Prostate gland (tissue), 2 donors: ENCODE results near the gene KIF1B. TPM values are rescaled to one million over a fixed set of nuclear protein-coding genes. Genes with fewer than 3 reads are reported as not detected.

Experiments
- DNase-seq: peaks from one replicate; pipeline ENCODE4 v3.0.0-alpha.2; 2019; ENCODE audit warnings: low spot score
- H3K27ac ChIP-seq, 2 donors: fragments of 200-600 bp; sonication (generic); 2 replicates each; pipeline ENCODE4 v1.5.1; 2017 to 2019
- H3K27me3 ChIP-seq: fragments of 200-600 bp; sonication (generic); replicated peaks from 2 replicates; pipeline ENCODE4 v1.5.1; 2019; ENCODE audit not compliant: insufficient read depth
- H3K36me3 ChIP-seq, 2 donors: fragments of 200-600 bp; sonication (generic); 1 replicate in 1 of 2; 2 replicates in 1 of 2; pipeline versions ENCODE4 v1.5.1 to v1.8.1; 2017 to 2019
- H3K4me1 ChIP-seq: fragments of 200-600 bp; sonication (generic); replicated peaks from 2 replicates; pipeline ENCODE4 v1.5.1; 2019
- H3K4me3 ChIP-seq, 2 donors: fragments of 200-600 bp; sonication (generic); 2 replicates each; pipeline ENCODE4 v1.5.1; 2017 to 2019
- H3K9me3 ChIP-seq: fragments of 200-600 bp; sonication (generic); 2 replicates; pipeline ENCODE4 v1.5.1; 2017
- POLR2A ChIP-seq: fragments of 450-650 bp; IDR thresholded peaks from one replicate; pipeline ENCODE4 v1.6.1; 2016; ENCODE audit warnings: antibody characterized with exemption, mild to moderate bottlenecking
- POLR2AphosphoS5 ChIP-seq: sonication (generic); formaldehyde crosslinking; IDR thresholded peaks from one replicate; pipeline ENCODE4 v1.6.1; 2017; ENCODE audit warnings: antibody characterized with exemption
- WGBS: methylation state at CpG from one replicate; pipeline ENCODE4 v1.1.5; 2018; 5-methylcytosine and 5-hydroxymethylcytosine counted together
- intact Hi-C: fragments of 100-400 bp; cut with DNase I; formaldehyde crosslinking; loops from one replicate; pipeline ENCODE4 v1.14.2; 2022
- total RNA-seq, 2 donors: library from RNA; depleted of rRNA; stranded (reverse); fragments of >200 nt; gene quantifications; one replicate each; pipeline ENCODE4 v1.1.0, GENCODE V29; 2016
- TF ChIP-seq, protein P1 (sequence below), 4 experiments: fragments of 200-600 bp in 2 of 4; fragments of 450-650 bp in 2 of 4; sonication (generic) in 2 of 4; IDR thresholded peaks; 1 replicate in 3 of 4; 2 replicates in 1 of 4; pipeline ENCODE4 v1.5.1; 2016 to 2019; ENCODE audit warnings: antibody characterized with exemption in 4 of 4, mild to moderate bottlenecking in 2 of 4, moderate library complexity in 2 of 4

Gene KIF1B
- total RNA-seq, 2 donors from 2014 or later: 31.3 to 56.8 TPM

GRCh38 chr1:10319750-10320149 is 109.4 kb downstream of the KIF1B start:
- Histone ChIP-seq H3K27me3 (no peaks in the 10 kb centered on the region), H3K36me3 (no peaks in the 10 kb centered on the region), H3K4me1 (no peaks in the 10 kb centered on the region), H3K27ac (no peak overlapping the region), H3K9me3 (no peaks in the 10 kb centered on the region), H3K4me3 (no peak overlapping the region)
- no peak for DNase-seq
- intact Hi-C loops: no loop called here
- WGBS: 62% methylated on average over 1 of the region's 1 CpG
- TF ChIP-seq POLR2A (no peak), POLR2AphosphoS5 (no peak)
- TF ChIP-seq, protein P1, sequence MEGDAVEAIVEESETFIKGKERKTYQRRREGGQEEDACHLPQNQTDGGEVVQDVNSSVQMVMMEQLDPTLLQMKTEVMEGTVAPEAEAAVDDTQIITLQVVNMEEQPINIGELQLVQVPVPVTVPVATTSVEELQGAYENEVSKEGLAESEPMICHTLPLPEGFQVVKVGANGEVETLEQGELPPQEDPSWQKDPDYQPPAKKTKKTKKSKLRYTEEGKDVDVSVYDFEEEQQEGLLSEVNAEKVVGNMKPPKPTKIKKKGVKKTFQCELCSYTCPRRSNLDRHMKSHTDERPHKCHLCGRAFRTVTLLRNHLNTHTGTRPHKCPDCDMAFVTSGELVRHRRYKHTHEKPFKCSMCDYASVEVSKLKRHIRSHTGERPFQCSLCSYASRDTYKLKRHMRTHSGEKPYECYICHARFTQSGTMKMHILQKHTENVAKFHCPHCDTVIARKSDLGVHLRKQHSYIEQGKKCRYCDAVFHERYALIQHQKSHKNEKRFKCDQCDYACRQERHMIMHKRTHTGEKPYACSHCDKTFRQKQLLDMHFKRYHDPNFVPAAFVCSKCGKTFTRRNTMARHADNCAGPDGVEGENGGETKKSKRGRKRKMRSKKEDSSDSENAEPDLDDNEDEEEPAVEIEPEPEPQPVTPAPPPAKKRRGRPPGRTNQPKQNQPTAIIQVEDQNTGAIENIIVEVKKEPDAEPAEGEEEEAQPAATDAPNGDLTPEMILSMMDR (IDR thresholded peaks at IDR 0.05): no peak

DNA sequence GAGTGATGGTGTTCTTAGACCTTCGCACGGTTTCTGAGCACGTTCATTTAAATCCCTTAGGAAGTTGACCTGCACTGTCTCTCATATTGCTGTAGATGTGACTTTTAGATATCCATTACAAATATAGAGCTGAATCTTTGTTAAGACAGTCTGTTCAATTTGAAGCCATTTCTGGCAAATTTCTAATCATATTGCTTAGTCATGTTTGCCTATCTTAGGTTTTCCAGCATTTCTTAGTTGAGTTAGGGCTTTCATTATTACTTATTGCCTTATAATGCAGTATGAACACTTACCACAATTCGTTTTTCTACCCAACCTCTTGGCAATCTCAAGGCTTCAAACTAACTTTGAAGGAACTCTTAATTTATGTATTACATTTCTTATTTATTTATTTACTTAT is 110.0 kb downstream of the KIF1B start:
- DNase-seq: no peak
- Histone ChIP-seq H3K36me3 (no peaks in the 10 kb centered on the region), H3K27me3 (no peaks in the 10 kb centered on the region), H3K4me1 (no peaks in the 10 kb centered on the region), H3K27ac (no peak overlapping the region), H3K4me3 (no peak overlapping the region), H3K9me3 (no peaks in the 10 kb centered on the region)
- intact Hi-C loops: no loop called here
- 77% methylated on average over 4 of the region's 4 CpGs for WGBS
- no peak for TF ChIP-seq POLR2AphosphoS5
- TF ChIP-seq, protein P1 (IDR thresholded peaks at IDR 0.05): no peak
- no peak for TF ChIP-seq POLR2A

DNA sequence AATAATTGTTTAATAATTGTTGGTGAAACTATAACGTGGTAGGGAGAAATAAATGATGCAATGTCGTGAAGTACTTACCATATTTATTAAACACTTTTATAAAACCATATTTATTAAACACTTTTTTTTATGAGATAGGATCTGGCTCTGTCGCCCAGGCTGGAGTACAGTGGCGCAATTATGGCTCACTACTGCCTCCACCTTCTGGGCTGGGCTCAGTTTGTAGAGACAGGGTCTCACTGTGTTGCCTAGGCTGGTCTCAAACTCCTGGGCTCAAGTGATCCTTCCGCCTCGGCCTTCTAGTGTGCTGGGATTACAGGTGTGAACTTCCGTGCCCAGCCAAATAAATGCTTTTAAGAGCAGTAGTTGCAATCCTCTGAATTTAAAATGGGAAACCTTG is 112.5 kb downstream of the KIF1B start:
- intact Hi-C loops: no loop called here
- DNase-seq: no peak
- Histone ChIP-seq H3K4me3 (no peak overlapping the region), H3K9me3 (no peaks in the 10 kb centered on the region), H3K4me1 (no peaks in the 10 kb centered on the region), H3K27me3 (no peaks in the 10 kb centered on the region), H3K27ac (no peak overlapping the region), H3K36me3 (no peaks in the 10 kb centered on the region)
- WGBS: 89% methylated on average over 7 of the region's 7 CpGs
- TF ChIP-seq POLR2A: no peak
- TF ChIP-seq, protein P1 (IDR thresholded peaks at IDR 0.05): no peak
- TF ChIP-seq POLR2AphosphoS5: no peak

- Histone ChIP-seq H3K36me3 (no peaks in the 10 kb centered on the region), H3K4me3 (no peak overlapping the region), H3K4me1 (no peaks in the 10 kb centered on the region), H3K9me3 (no peaks in the 10 kb centered on the region), H3K27me3 (no peaks in the 10 kb centered on the region), H3K27ac (no peak overlapping the region)
- WGBS: 82% methylated on average over 6 of the region's 6 CpGs
- no peak for DNase-seq
- intact Hi-C loops: no loop called here
- TF ChIP-seq, protein P1 (IDR thresholded peaks at IDR 0.05): no peak
- TF ChIP-seq POLR2A: no peak
- no peak for TF ChIP-seq POLR2AphosphoS5
These were observed 114.3 kb downstream of the KIF1B start for GRCh38 chr1:10324627-10325026.

DNA sequence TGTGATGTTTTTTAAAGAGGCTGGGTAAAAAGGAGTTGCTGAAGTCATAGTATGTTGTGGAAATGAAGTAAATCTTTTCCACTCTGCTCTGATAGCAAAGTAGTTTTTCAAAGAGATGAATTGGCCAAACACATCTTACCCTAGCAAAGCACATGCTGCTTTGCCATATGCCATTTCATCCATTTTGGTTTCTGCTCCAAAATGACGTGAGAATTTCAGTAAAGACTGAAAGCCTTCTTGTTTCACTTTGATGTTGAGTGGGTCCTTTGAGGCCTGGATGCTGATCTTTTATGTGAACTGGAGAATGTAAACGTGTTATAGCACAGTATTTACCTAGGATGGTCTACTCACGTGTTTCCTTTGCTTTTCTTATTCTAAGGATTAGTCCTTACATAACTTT is 115.2 kb downstream of the KIF1B start:
- Histone ChIP-seq H3K36me3 (no peaks in the 10 kb centered on the region), H3K4me1 (no peaks in the 10 kb centered on the region), H3K27me3 (no peaks in the 10 kb centered on the region), H3K9me3 (no peaks in the 10 kb centered on the region), H3K4me3 (no peak overlapping the region), H3K27ac (no peak overlapping the region)
- no peak for TF ChIP-seq POLR2AphosphoS5
- TF ChIP-seq, protein P1 (IDR thresholded peaks at IDR 0.05): no peak
- intact Hi-C loops: no loop called here
- DNase-seq: no peak
- 63% methylated on average over 3 of the region's 3 CpGs for WGBS
